Stimulated activated CD4-positive, alpha-beta T cell treated with anti-CD3 and anti-CD28 coated beads, TNF-alpha, amount 100 ng/mL, for 24 hours (primary cell): Measurements from ENCODE around the gene TSSK3.
A peak's percentile ranks its signal among the peaks of the same experiment; 100 is the strongest.
"Not testable (repeated sequence)": the region's sequence is repeated elsewhere in the genome, so short reads cannot be mapped to it uniquely, and the experiment has no call there.

Experiments used
- DNase-seq, 3 experiments: peaks; one replicate each; pipeline ENCODE4 v3.0.0-alpha.2; 2020; ENCODE audit warnings: low read depth in 3 of 3

TSSK3 gene

GRCh38 chr1:32338637-32339145 is 23.6 kb upstream of the TSSK3 start:
- no peak for DNase-seq

GRCh38 chr1:32339363-32339978 is 22.9 kb upstream of the TSSK3 start:
- DNase-seq = peak in 1 of 3 experiments; percentile 47

GRCh38 chr1:32341186-32341757 is 21.1 kb upstream of the TSSK3 start:
- DNase-seq = no peak

GRCh38 chr1:32341971-32342370 is 20.4 kb upstream of the TSSK3 start:
- DNase-seq = no peak

GRCh38 chr1:32342704-32343103 is 19.6 kb upstream of the TSSK3 start:
- DNase-seq = no peak

- DNase-seq = no peak
Observed at GRCh38 chr1:32345289-32345827, 17.0 kb upstream of the TSSK3 start.

GRCh38 chr1:32346532-32347157 is 15.7 kb upstream of the TSSK3 start:
- DNase-seq = no peak

GRCh38 chr1:32349211-32349708 is 13.1 kb upstream of the TSSK3 start:
- no peak for DNase-seq

GRCh38 chr1:32350785-32351398 is 11.4 kb upstream of the TSSK3 start:
- peak; percentile 62 to 73 (median 64) for DNase-seq

- peak; percentile 77 to 91 (median 81) for DNase-seq
Observed at GRCh38 chr1:32351399-32352238, 10.7 kb upstream of the TSSK3 start.

- no peak for DNase-seq
Observed at GRCh38 chr1:32352239-32352745, 10.0 kb upstream of the TSSK3 start.

- DNase-seq = no peak
Observed at GRCh38 chr1:32352831-32353383, 9.4 kb upstream of the TSSK3 start.

- no peak for DNase-seq
Observed at GRCh38 chr1:32353431-32353830, 8.9 kb upstream of the TSSK3 start.

GRCh38 chr1:32353886-32354570 is 8.3 kb upstream of the TSSK3 start:
- DNase-seq = no peak

GRCh38 chr1:32355778-32356177 is 6.6 kb upstream of the TSSK3 start:
- DNase-seq = not testable (repeated sequence)

- no peak for DNase-seq
Observed at GRCh38 chr1:32356478-32356877, 5.9 kb upstream of the TSSK3 start.

- no peak for DNase-seq
Observed at GRCh38 chr1:32357614-32358013, 4.7 kb upstream of the TSSK3 start.

GRCh38 chr1:32358435-32358834 is 3.9 kb upstream of the TSSK3 start:
- no peak for DNase-seq

GRCh38 chr1:32361308-32361673 is 1.0 kb upstream of the TSSK3 start:
- no peak for DNase-seq
